Upper lobe of left lung (tissue), 6 donors: ENCODE measurements around the gene AGBL3. TPM values are rescaled to one million over a fixed set of nuclear protein-coding genes. Genes with fewer than 3 reads are reported as not detected.

Experiments used
- ATAC-seq, 2 donors: fragments of 200-7000 bp; cut with Tn5 transposase; one replicate each; pipeline ENCODE4 v1.9.1; 2022; ENCODE audit warnings: mild to moderate bottlenecking in 2 of 2, moderate library complexity in 2 of 2; ENCODE audit not compliant: low FRiP score in 2 of 2
- DNase-seq, 2 donors: peaks; one replicate each; pipeline ENCODE4 v3.0.0-alpha.2; 2019 to 2020
- H3K27ac ChIP-seq, 4 donors: fragments of 200-600 bp; sonication (generic); one replicate each; pipeline ENCODE4 v1.5.1; 2016 to 2019
- H3K27me3 ChIP-seq, 4 donors: fragments of 200-600 bp; sonication (generic); one replicate each; pipeline ENCODE4 v1.5.1; 2017 to 2019
- H3K36me3 ChIP-seq, 4 donors: fragments of 200-600 bp; sonication (generic); one replicate each; pipeline ENCODE4 v1.5.1; 2016 to 2019
- H3K4me1 ChIP-seq, 4 donors: fragments of 200-600 bp; sonication (generic); one replicate each; pipeline ENCODE4 v1.5.1; 2018 to 2019
- H3K4me3 ChIP-seq, 4 donors: fragments of 200-600 bp; sonication (generic); one replicate each; pipeline ENCODE4 v1.5.1; 2017 to 2019; ENCODE audit warnings: mild to moderate bottlenecking in 2 of 4, moderate library complexity in 1 of 4
- H3K9me3 ChIP-seq, 4 donors: fragments of 200-600 bp; sonication (generic); one replicate each; pipeline ENCODE4 v1.5.1; 2018 to 2019
- CTCF ChIP-seq, 6 experiments: fragments of 450-650 bp in 4 of 6; fragments of 200-600 bp in 2 of 6; sonication (generic) in 2 of 6; IDR thresholded peaks; one replicate each; pipeline ENCODE4 v1.5.1; 2016 to 2019; ENCODE audit warnings: antibody characterized with exemption in 6 of 6
- EP300 ChIP-seq, 4 donors: sonication (generic); formaldehyde crosslinking; IDR thresholded peaks; one replicate each; pipeline ENCODE4 v1.5.1; 2017; ENCODE audit warnings: antibody characterized with exemption in 4 of 4, control low read depth in 2 of 4
- POLR2A ChIP-seq, 4 donors: fragments of 450-650 bp; IDR thresholded peaks; one replicate each; pipeline ENCODE4 v1.5.1; 2016 to 2017; ENCODE audit warnings: antibody characterized with exemption in 4 of 4, mild to moderate bottlenecking in 2 of 4
- POLR2AphosphoS5 ChIP-seq, 2 donors: sonication (generic); formaldehyde crosslinking; IDR thresholded peaks; one replicate each; pipeline ENCODE4 v1.5.1; 2017; ENCODE audit warnings: antibody characterized with exemption in 2 of 2
- WGBS, 2 donors: methylation state at CpG; one replicate each; pipeline ENCODE4 v1.1.5; 2017 to 2018; 5-methylcytosine and 5-hydroxymethylcytosine counted together
- total RNA-seq, 6 donors: library from RNA; depleted of rRNA in 4 of 6; stranded (reverse); fragments of >200 nt in 4 of 6; gene quantifications; one replicate each; pipeline versions ENCODE4 v1.1.0 to v1.2.1, GENCODE V29; 2016 to 2021
- donor health status: DM: no; HTN: no; CAD: no; lungs with moderate emphysema.
- donor health status: DM: no; HTN: yes; CAD: no; lungs with severe emphysema.

The AGBL3 gene
- total RNA-seq, 6 donors from 2014 or later: 1.0 to 5.2 (median 2.5) TPM

GRCh38 chr7:135167365-135167917 is 181.1 kb downstream of the AGBL3 start:
- Histone ChIP-seq H3K36me3 (peaks cover 0 to 45% (median 32%) of the 10 kb centered on the region in 4 donors), H3K9me3 (no peaks in the 10 kb centered on the region), H3K27me3 (no peaks in the 10 kb centered on the region), H3K27ac (peak overlapping the region; percentile 89 to 99 (median 98)), H3K4me3 (peak overlapping the region in 1 of 4 donors; percentile 17), H3K4me1 (peaks cover 59 to 81% (median 69%) of the 10 kb centered on the region in 4 donors)
- DNase-seq (no peak), ATAC-seq (no peak)
- TF ChIP-seq EP300 (IDR thresholded peaks at IDR 0.05): no peak
- TF ChIP-seq POLR2A (IDR thresholded peaks at IDR 0.05): no peak
- no peak for TF ChIP-seq CTCF (IDR thresholded peaks at IDR 0.05)
- no peak for TF ChIP-seq POLR2AphosphoS5 (IDR thresholded peaks at IDR 0.05)
- 74 to 78% methylated on average over 10 to 12 of the region's 12 CpGs for WGBS, 2 donors

- peak overlapping the region; percentile 89 to 99 (median 98) for H3K27ac ChIP-seq
- H3K9me3 ChIP-seq: no peaks in the 10 kb centered on the region
- no peak for ATAC-seq
- H3K27me3 ChIP-seq: no peaks in the 10 kb centered on the region
- H3K4me3 ChIP-seq: peak overlapping the region in 1 of 4 donors; percentile 17
- TF ChIP-seq CTCF (IDR thresholded peaks at IDR 0.05) (no peak), EP300 (IDR thresholded peaks at IDR 0.05) (no peak), POLR2A (IDR thresholded peaks at IDR 0.05) (peak in 1 of 4 donors; percentile 27), POLR2AphosphoS5 (IDR thresholded peaks at IDR 0.05) (no peak)
- peaks cover 0 to 45% (median 32%) of the 10 kb centered on the region in 4 donors for H3K36me3 ChIP-seq
- 36 to 53% methylated on average over 5 to 9 of the region's 9 CpGs for WGBS, 2 donors
- DNase-seq: peak in 1 of 2 donors; percentile 77
- H3K4me1 ChIP-seq: peaks cover 59 to 81% (median 69%) of the 10 kb centered on the region in 4 donors
These were observed 181.7 kb downstream of the AGBL3 start for GRCh38 chr7:135168001-135168400.

GRCh38 chr7:135168489-135169140 is 182.3 kb downstream of the AGBL3 start:
- Histone ChIP-seq H3K27me3 (no peaks in the 10 kb centered on the region), H3K4me3 (peak overlapping the region in 1 of 4 donors; percentile 71), H3K36me3 (peaks cover 0 to 45% (median 32%) of the 10 kb centered on the region in 4 donors), H3K9me3 (no peaks in the 10 kb centered on the region), H3K4me1 (peaks cover 58 to 78% (median 69%) of the 10 kb centered on the region in 4 donors), H3K27ac (peak overlapping the region; percentile 89 to 99 (median 98))
- TF ChIP-seq POLR2A (IDR thresholded peaks at IDR 0.05) (no peak), CTCF (IDR thresholded peaks at IDR 0.05) (no peak), POLR2AphosphoS5 (IDR thresholded peaks at IDR 0.05) (no peak), EP300 (IDR thresholded peaks at IDR 0.05) (no peak)
- DNase-seq (no peak), ATAC-seq (no peak)
- WGBS, 2 donors: 90 to 95% methylated on average over 12 to 13 of the region's 13 CpGs

DNA sequence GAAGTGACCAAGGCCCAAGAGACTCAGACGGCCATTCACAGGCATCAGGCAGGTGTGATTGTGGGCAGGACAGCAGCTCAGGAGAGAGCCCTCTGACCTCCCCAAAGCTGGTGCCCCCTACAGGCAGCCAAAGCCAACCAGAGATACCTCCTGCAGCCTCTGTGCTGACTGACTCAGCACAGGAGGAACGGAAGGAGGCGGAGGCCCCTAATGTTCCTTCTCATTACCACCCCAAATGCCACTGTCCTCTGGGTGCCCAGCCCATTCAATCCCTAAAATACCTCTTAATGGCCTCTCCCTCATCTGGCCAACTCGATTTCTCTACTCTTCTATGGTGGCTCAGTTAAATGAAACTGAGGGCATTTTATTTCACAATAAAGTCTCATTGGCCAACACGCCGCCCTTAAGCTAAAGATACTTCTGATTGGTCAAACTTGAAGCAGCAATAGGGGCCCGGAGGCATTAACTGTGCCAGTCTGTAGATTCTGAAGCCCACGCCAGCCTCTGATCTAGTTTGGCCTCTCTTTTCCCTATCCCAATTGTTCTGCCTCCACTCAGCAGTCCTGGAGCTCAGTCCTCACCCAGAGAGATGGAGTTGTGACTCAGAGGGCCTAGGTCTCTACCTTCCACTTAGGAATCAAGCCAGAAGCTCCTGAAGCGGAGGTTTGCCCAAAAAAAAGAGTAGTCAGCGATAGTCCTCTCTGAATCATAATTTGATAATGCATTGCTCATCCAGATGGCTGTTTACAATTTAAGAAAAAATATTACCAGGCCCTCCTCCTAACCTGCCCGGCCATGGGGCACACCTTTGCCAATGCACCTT is 183.0 kb downstream of the AGBL3 start:
- peaks cover 0 to 43% (median 31%) of the 10 kb centered on the region in 4 donors for H3K36me3 ChIP-seq
- ATAC-seq (no peak), DNase-seq (peak in 1 of 2 donors; percentile 69)
- H3K4me3 ChIP-seq: peak overlapping the region; percentile 71 to 92 (median 84)
- TF ChIP-seq POLR2AphosphoS5 (IDR thresholded peaks at IDR 0.05): no peak
- TF ChIP-seq EP300 (IDR thresholded peaks at IDR 0.05): no peak
- TF ChIP-seq POLR2A (IDR thresholded peaks at IDR 0.05): peak in 1 of 4 donors; percentile 33
- TF ChIP-seq CTCF (IDR thresholded peaks at IDR 0.05): peak in 4 of 6 experiments; percentile 15 to 44 (median 26)
- H3K27ac ChIP-seq: peak overlapping the region; percentile 89 to 99 (median 98)
- H3K27me3 ChIP-seq: no peaks in the 10 kb centered on the region
- peaks cover 51 to 71% (median 61%) of the 10 kb centered on the region in 4 donors for H3K4me1 ChIP-seq
- H3K9me3 ChIP-seq: no peaks in the 10 kb centered on the region
- WGBS, 2 donors: 47 to 59% methylated on average over 11 of the region's 11 CpGs
